SK-N-SH (cell line): ENCODE data around the gene IGF2R.

ENCODE experiments used
- FOXJ3 ChIP-seq: sonication (generic); formaldehyde crosslinking; IDR thresholded peaks from 2 replicates; pipeline ENCODE4 v1.5.1; 2020; ENCODE audit warnings: mild to moderate bottlenecking, missing genetic modification reagents
- TF ChIP-seq, protein P1 (sequence below): fragments of 200-600 bp; sonication (generic); IDR thresholded peaks from 2 replicates; pipeline ENCODE4 v1.6.1; 2017; ENCODE audit warnings: antibody characterized with exemption, mild to moderate bottlenecking, moderate library complexity

DNA sequence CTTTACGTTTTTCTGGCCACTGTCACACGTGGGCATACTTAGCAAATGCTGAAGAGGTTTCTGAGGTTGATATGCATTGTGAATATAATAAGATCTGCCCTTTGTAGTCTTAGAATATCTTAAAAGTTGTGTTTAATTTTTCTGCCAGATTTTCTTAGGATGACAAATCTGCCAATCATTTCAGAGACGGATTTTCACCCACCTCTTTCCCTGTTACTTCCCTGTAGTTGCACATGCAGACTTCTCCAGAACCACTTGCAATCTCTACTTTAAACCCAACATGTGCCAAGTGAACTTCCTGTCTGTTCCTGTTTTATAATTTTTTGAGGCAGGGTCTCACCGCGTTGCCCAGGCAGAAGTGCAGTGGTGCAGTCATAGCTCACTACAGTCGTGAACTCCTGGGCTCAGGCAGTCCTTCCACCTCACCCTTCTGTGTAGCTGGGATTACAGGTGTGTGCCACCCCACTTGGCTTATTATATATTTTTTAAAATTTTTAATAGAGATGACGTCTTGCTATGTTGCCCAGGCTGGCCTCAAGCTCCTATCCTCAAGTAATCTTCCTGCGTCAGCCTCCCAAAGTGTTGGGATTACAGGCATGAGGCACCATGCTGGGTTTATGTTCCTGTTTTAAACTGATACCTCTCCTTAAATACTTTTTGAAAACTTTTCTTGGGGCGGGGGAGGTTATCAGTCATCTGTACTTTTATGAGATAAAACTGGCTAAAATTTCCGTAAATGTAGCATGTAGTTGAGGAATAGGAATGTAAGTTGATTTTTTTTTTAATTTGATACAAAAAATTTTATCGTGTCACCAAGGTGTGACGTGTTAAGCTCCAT, 2.7 kb downstream of the IGF2R start:
- TF ChIP-seq, protein P1, sequence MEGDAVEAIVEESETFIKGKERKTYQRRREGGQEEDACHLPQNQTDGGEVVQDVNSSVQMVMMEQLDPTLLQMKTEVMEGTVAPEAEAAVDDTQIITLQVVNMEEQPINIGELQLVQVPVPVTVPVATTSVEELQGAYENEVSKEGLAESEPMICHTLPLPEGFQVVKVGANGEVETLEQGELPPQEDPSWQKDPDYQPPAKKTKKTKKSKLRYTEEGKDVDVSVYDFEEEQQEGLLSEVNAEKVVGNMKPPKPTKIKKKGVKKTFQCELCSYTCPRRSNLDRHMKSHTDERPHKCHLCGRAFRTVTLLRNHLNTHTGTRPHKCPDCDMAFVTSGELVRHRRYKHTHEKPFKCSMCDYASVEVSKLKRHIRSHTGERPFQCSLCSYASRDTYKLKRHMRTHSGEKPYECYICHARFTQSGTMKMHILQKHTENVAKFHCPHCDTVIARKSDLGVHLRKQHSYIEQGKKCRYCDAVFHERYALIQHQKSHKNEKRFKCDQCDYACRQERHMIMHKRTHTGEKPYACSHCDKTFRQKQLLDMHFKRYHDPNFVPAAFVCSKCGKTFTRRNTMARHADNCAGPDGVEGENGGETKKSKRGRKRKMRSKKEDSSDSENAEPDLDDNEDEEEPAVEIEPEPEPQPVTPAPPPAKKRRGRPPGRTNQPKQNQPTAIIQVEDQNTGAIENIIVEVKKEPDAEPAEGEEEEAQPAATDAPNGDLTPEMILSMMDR, result no peak
- no peak for TF ChIP-seq FOXJ3 (CRISPR knock-in tag)
